ENCODE measurements around the gene CACNA1G.

DNA sequence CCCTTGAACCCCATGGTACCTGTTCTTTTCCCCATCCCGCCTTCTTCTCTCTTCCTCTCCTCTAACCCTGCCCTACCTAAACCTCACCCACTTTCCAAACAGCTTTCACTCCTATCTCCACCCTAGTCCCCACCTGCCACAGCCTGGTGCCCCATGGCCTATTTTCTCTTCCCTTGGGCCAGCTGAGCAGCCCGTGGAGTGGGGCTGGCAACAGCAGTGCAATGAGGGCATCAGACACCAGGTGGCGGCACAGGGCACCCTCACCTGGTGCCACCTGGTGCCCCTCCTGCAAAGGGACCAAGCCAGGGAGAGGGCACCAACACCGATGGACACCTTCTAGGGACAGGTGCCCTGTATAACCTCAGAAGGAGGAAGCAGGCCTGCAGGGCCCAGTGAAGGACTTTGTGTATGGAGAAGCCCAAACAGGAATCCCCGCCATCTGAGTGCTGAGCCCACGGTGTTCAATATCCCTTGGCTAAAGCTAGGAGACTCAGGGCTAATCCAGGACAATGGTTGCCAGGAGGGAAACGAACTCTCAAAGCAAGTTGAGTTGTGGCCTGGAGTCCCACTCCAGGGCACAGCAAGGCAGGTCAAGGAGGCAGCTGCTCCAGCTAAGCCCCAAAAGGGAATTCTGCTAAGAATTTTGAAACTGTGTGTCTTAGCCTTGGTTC, 70.1 kb downstream of the CACNA1G start:
- no peak for TF ChIP-seq POLR2A (IDR thresholded peaks at IDR 0.05)
- TF ChIP-seq, protein P1, sequence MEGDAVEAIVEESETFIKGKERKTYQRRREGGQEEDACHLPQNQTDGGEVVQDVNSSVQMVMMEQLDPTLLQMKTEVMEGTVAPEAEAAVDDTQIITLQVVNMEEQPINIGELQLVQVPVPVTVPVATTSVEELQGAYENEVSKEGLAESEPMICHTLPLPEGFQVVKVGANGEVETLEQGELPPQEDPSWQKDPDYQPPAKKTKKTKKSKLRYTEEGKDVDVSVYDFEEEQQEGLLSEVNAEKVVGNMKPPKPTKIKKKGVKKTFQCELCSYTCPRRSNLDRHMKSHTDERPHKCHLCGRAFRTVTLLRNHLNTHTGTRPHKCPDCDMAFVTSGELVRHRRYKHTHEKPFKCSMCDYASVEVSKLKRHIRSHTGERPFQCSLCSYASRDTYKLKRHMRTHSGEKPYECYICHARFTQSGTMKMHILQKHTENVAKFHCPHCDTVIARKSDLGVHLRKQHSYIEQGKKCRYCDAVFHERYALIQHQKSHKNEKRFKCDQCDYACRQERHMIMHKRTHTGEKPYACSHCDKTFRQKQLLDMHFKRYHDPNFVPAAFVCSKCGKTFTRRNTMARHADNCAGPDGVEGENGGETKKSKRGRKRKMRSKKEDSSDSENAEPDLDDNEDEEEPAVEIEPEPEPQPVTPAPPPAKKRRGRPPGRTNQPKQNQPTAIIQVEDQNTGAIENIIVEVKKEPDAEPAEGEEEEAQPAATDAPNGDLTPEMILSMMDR (IDR thresholded peaks at IDR 0.05) = peak; percentile 79 to 95 (median 89)
